NCI-H128 (cell line): Measurements from ENCODE around the gene FCER2.
"Not testable (repeated sequence)": the region's sequence is repeated elsewhere in the genome, so short reads cannot be mapped to it uniquely, and the experiment has no call there.

Experiments
- DNase-seq: peaks from one replicate; lab custom pipeline; 2025; ENCODE audit not compliant: unreplicated experiment; lab: John Stamatoyannopoulos, UW

FCER2 gene

DNA sequence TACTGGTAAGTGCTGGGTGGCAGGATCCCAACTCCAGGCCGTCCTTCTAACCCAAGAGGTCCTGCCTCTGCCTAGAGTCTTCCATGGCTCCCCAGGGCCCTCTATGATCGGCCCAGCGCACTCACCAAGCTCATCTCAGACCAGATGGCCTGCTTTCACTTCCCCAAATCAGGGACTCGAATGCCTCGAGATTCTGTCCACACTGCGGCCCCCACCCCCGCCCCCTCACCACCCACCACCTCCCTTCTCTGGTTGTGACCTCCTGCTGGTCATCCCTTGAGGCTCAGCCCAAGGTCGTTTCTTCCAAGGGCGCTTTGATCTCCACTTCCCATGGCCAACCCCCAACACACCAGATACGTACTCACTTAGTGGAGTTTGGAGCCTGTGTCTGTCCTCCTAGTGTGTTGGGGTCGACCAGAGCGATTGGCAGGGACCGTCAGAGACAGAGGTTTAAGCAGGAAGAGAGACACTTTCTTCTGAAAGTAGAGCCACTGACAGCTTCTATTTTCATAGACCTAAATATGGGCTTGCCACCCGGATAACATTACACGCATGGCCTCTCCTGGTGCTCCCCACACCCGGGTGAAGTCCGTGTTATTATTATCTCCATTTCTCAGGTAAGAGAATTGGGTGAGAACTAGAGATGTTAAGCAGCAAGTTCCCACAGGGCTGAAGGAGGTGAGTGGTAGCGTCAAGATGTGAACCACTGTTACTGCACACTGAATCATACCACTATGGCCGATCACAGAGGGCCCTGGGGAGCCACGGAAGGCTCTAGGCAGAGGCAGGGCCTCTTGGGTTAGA is at the start of gene FCER2:
TSS of gene FCER2 (minus strand) at position 478 of the 804 bp plus-strand sequence. CDS start 2,371 bp downstream, outside the sequence.
- no peak for DNase-seq

DNA sequence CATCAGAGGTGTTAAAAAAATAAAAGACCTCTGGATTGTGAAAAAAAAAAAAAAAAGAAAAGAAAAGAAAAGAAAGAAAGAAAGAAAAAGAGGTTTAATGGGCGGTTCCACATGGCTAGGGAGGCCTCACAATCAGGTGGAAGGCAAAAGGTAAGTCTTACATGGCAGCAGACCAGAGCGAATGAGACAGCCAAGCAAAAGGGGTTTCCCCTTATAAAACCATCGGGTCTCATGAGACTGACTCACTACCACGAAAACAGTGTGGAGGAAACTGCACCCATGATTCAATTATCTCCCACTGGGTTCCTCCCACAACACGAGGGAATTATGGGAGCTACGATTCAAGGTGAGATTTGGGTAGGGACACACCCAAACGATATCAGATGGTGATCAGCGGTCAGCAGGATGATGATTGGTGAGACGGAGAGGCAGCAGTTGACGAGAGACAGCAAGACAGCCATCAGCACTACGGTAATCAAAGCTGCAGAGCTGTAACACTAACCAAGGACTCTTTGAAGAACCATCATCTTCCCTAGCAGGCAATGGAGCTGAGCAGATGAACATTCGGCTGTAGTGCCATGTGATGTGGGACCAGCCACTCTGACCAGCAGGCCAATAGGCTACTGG is 49.3 kb upstream of the FCER2 start:
- no peak for DNase-seq

GRCh38 chr19:7748756-7749155 is 46.8 kb upstream of the FCER2 start:
- no peak for DNase-seq

- DNase-seq = no peak
Observed at GRCh38 chr19:7748171-7748570, 46.2 kb upstream of the FCER2 start.

- no peak for DNase-seq
Observed at GRCh38 chr19:7746903-7747884, 45.3 kb upstream of the FCER2 start, which contains the start of gene CD209. TSS of gene CD209 (minus strand) at chr19:7747534. CDS start at chr19:7747511, 23 bp downstream.

- DNase-seq = not testable (repeated sequence)
Observed at GRCh38 chr19:7746306-7746705, 44.4 kb upstream of the FCER2 start.

DNA sequence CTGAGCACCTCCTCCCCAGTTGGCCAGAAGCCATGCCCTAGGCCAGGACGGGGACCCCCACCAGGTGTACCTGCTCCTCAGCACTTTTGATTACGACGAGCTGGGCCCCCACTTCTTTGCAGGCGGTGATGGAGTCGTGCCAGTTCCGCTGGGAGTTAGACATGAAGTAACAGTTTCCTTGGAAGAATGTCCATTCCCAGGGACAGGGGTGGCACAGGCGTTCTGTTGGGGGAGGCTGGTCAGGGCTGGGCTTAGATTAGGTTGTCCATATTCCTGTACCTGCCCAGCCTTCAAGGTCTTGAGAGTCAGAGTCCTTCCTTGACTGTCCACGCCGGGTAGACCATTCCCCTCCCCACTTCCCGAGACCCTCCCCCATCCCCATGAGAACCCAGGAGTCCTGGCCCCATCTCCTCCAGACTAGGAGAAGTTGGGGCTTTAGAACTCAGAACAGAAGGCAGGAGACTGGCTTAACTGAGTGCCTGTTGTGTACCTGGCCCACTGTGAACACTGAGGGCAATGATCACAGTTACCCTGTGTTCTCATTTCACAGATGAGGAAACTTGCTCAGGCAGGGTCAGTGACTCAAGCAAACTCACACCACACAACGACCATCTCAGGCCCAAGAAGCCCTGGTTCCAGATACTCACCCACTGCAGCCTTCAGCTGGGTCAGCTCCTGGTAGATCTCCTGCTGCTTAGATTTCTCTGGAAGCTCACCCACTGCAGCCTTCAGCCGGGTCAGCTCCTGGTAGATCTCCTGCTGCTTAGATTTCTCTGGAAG is 43.1 kb upstream of the FCER2 start:
- no peak for DNase-seq

GRCh38 chr19:7744199-7744786 is 42.4 kb upstream of the FCER2 start:
- DNase-seq = no peak

GRCh38 chr19:7743425-7743841 is 41.5 kb upstream of the FCER2 start:
- DNase-seq = no peak

GRCh38 chr19:7742991-7743390 is 41.1 kb upstream of the FCER2 start:
- DNase-seq = no peak

DNA sequence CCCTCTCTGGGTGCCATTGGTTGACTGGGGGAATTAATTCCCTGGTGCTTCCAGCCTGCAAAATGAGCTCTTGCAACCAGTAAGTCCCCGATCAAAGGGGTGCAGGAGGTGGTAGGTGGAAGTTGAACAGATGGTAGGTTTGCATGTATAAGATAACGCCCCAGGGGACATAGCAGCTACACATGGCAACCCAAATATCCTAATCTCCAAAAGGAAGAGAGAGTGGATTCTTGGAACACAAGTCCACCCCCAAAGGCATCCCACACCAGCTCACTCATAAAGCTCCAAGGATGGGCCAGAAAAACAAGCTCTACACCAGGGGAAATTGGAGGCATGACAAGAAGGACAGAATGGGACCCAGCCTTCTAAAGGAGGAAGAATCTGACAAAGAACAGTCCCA is 40.6 kb upstream of the FCER2 start:
- no peak for DNase-seq

- no peak for DNase-seq
Observed at GRCh38 chr19:7740682-7741054, 38.7 kb upstream of the FCER2 start.

DNA sequence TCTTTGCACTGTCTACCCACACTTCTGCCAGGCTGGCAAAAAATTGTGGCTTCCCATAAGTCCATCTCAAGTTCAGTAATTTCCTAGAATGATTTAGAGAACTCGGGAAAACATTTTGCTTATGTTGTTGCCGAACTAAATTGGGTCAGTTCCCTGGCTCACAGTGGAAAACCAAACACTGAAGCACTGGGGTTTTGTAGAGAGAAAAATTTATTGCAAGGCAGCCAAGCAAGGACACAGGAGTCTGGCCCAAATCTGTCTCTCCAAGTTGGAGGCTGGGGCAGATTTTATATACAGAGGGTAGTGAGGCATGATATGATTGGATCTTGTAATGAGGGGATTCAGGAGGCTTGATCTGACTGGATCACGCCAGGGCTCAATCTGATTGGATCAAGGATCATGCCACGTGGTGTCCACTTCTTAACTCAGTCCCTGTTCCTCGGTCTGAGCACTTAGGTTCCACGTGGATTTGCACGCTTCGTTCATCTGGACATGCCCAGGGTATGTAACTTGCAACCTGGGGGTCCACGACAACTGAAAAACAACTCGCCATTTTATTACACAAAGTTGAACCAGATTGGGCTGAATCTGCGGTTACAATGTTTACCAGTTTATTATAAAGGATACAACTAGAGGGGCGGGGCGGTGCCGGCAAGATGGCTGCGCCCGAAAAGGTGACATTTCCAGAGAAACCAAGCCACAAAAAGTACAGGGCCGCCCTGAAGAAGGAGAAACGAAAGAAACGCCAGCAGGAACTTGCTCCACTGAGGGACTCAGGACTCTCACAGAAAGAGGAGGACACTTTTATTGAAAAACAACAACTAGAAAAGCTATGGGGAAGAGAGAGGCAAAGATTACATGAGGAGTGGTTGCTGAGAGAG is 38.1 kb upstream of the FCER2 start:
- no peak for DNase-seq

GRCh38 chr19:7739211-7739755 is 37.4 kb upstream of the FCER2 start:
- no peak for DNase-seq

DNA sequence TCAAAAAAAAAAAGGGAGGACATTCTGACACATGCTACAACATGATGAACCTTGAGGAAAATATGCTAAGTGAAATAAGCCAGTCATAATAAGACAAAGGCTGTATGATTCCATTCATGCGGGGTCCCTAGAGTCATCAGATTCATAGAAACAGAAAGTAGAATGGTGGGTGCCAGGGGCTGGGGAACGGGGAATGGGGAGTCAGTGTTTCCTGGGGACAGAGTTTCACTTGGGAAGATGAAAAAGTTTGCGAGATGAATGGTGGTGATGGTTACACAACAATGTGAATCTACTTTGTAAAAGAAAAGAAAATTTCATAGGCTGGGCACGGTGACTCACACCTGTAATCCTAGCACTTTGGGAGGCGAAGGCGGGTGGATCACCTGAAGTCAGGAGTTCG is 36.1 kb upstream of the FCER2 start:
- no peak for DNase-seq

DNA sequence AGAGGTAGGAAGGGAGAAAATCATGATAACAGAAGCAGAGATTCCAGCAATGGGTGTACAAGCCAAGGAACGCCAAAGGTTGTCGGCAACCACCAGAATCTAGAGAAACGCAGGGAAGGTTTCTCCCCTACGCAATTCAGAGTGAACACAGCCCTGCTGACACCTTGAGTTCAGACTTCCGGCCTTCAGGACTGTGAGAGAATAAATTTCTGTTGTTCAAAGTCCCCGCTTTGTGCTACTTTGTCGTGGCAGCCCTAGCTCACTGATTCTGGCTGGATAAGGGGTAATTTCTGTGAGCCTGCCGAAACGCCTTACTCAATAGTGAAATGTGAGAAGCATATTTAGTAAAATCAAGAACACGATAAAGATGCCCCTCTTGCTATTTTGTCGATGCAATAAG is 35.3 kb upstream of the FCER2 start:
- no peak for DNase-seq

GRCh38 chr19:7736148-7736547 is 34.2 kb upstream of the FCER2 start:
- no peak for DNase-seq

GRCh38 chr19:7734220-7735203 is 32.6 kb upstream of the FCER2 start:
- DNase-seq = no peak
